ENCODE measurements around the gene UBXN10. TPM values are rescaled to one million over a fixed set of nuclear protein-coding genes. Genes with fewer than 3 reads are reported as not detected.

Gene UBXN10
- total and polyA plus RNA-seq, 10 donors, result 0.07 to 0.26 (median 0.18) TPM

DNA sequence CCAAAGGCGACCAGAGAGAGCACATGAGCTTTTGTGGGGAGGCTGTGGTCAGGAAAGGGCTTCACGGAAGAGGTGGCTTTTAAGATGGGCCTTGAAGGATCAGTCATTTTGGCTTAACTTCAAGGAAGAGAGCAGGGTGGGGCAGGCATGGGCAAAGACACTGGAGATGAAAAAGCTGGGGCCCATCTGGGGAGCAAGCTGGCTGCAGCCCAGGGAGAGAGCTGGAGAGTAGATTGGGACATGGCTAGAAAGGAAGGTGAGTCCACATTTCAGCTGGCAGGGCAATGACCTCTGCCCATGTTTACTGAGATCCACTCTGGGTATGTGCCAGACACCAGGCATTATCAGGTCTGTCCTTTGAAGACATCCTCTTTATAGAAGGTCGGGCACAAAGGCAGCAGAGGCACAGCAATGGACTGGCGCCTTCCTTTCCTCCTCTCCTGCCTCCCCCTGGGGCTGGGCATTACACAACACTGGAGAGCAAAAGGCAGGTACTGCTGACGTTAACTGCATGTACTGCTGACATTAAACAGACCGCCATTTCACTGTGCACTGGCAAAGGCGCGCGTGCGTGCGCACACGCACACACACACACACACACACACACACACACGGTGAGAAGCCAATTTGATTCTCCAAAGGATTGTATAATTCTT, 2.2 kb upstream of the UBXN10 start:
- TF ChIP-seq, protein P1, sequence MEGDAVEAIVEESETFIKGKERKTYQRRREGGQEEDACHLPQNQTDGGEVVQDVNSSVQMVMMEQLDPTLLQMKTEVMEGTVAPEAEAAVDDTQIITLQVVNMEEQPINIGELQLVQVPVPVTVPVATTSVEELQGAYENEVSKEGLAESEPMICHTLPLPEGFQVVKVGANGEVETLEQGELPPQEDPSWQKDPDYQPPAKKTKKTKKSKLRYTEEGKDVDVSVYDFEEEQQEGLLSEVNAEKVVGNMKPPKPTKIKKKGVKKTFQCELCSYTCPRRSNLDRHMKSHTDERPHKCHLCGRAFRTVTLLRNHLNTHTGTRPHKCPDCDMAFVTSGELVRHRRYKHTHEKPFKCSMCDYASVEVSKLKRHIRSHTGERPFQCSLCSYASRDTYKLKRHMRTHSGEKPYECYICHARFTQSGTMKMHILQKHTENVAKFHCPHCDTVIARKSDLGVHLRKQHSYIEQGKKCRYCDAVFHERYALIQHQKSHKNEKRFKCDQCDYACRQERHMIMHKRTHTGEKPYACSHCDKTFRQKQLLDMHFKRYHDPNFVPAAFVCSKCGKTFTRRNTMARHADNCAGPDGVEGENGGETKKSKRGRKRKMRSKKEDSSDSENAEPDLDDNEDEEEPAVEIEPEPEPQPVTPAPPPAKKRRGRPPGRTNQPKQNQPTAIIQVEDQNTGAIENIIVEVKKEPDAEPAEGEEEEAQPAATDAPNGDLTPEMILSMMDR (IDR thresholded peaks at IDR 0.05 in 8 of 11, conservative IDR thresholded peaks at IDR 0.05 in 3 of 11), result no peak
- no peak for TF ChIP-seq POLR2A (IDR thresholded peaks at IDR 0.05)
- no peak for TF ChIP-seq POLR2AphosphoS5 (IDR thresholded peaks at IDR 0.05)
- intact Hi-C loops (cut with DNase I; ENCODE audit: low total_unique reads), result no loop called here
- Histone ChIP-seq H3K4me3 (no peak overlapping the region), H3K27me3 (replicated peaks in 1 of 7) (peaks cover 0 to 45% (median 22%) of the 10 kb centered on the region in 7 donors), H3K4me1 (peaks cover 0 to 42% (median 22%) of the 10 kb centered on the region in 6 donors), H3K36me3 (no peaks in the 10 kb centered on the region), H3K9me3 (peaks cover 0 to 4% (median 0%) of the 10 kb centered on the region in 8 donors), H3K27ac (no peak overlapping the region)
- 79 to 82% (median 81%) methylated on average over 13 of the region's 13 CpGs for WGBS, 5 donors
- DNase-seq, result no peak

DNA sequence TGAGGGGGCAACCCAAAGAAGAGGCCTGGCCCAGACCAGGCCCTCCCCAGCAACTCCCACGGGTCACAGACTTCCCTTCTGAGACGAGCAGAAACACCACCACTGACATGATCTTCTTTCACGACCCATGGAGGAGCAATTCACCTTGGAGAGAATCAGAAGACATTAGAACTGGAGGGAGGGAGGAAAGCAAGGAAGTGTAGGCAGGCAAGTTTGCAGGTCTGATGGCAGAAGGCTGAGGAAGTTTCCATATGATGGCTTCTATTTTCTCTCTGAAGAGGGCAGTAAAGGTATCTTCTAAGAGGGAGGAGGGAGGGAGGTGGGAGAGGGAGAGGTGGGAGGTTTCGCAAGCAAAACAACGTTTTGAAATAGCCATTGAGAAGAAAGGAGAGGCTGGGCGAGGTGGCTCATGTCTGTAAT, 1.4 kb upstream of the UBXN10 start:
- intact Hi-C loops (cut with DNase I; ENCODE audit: low total_unique reads), result no loop called here
- peaks cover 0 to 52% (median 22%) of the 10 kb centered on the region in 7 donors for H3K27me3 ChIP-seq (replicated peaks in 1 of 7)
- H3K4me3 ChIP-seq, result no peak overlapping the region
- peaks cover 0 to 4% (median 0%) of the 10 kb centered on the region in 8 donors for H3K9me3 ChIP-seq
- no peaks in the 10 kb centered on the region for H3K36me3 ChIP-seq
- no peak for DNase-seq
- peak overlapping the region in 1 of 8 donors; percentile 53 for H3K27ac ChIP-seq
- H3K4me1 ChIP-seq, result peaks cover 0 to 44% (median 22%) of the 10 kb centered on the region in 6 donors
- 51 to 65% (median 58%) methylated on average over 6 of the region's 6 CpGs for WGBS, 5 donors
- TF ChIP-seq POLR2AphosphoS5 (IDR thresholded peaks at IDR 0.05), result no peak
- TF ChIP-seq, protein P1 (IDR thresholded peaks at IDR 0.05 in 8 of 11, conservative IDR thresholded peaks at IDR 0.05 in 3 of 11), result no peak
- TF ChIP-seq POLR2A (IDR thresholded peaks at IDR 0.05), result no peak

DNA sequence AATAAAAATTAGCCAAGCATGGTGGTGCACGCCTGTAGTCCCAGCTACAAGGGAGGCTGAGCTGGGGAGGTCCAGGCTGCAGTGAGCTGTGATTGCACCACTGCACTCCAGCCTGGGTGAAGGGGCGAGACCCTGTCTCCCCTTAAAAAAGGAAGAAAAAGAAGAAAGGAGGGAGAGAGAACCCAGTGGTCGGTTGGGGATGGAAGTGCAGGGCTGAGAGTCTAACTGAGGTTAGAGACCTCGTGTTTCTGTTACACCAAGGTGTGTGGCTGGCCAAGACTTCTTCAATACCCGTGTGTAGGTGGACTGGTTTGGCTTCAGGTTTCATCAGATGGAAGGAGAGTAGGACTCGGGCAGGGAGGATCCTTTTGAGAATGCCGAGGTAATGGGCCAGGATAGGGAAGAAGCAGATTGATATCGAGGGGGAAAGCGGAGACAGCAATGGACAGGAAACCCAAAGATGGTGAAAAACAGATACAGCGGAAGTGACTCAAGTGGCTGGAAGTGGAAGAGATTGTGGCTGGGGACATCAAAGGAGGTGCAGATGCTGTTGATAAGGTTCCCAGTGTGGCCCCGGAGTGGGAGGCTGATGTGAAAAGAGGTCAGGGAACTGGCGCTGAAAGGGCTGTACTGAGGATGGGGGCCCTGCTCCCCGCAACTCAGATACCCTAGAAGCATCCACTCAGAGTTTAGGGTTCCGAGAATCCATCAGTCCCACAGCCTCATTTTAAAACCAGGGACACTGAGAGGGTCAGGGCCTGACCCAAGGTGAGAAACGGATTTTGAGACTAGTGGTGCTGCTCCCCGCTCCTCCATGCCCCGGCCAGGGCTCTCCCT, 681 bp upstream of the UBXN10 start:
- no peaks in the 10 kb centered on the region for H3K36me3 ChIP-seq
- peak overlapping the region in 3 of 8 donors; percentile 53 to 59 (median 59) for H3K27ac ChIP-seq
- 31 to 42% (median 33%) methylated on average over 16 to 17 of the region's 17 CpGs for WGBS, 5 donors
- no peak for DNase-seq
- peaks cover 0 to 44% (median 22%) of the 10 kb centered on the region in 6 donors for H3K4me1 ChIP-seq
- H3K4me3 ChIP-seq, result peak overlapping the region in 7 of 8 donors; percentile 11 to 68 (median 37)
- no peak for TF ChIP-seq POLR2A (IDR thresholded peaks at IDR 0.05)
- no peak for TF ChIP-seq POLR2AphosphoS5 (IDR thresholded peaks at IDR 0.05)
- TF ChIP-seq, protein P1 (IDR thresholded peaks at IDR 0.05 in 8 of 11, conservative IDR thresholded peaks at IDR 0.05 in 3 of 11), result no peak
- intact Hi-C loops (cut with DNase I; ENCODE audit: low total_unique reads), result no loop called here
- no peaks in the 10 kb centered on the region for H3K9me3 ChIP-seq
- peaks cover 0 to 57% (median 22%) of the 10 kb centered on the region in 7 donors for H3K27me3 ChIP-seq (replicated peaks in 1 of 7)

Measured in spleen (tissue), 11 donors.